TTC549 (cell line): Measurements from ENCODE around the gene CNBD2.
"Not testable (repeated sequence)": the region's sequence is repeated elsewhere in the genome, so short reads cannot be mapped to it uniquely, and the experiment has no call there.

ENCODE experiments used
- FAIRE-seq: peaks from 2 replicates; lab custom pipeline; 2012; peaks lifted over from hg19 to GRCh38; lab: Jason Lieb, UNC

CNBD2 gene

DNA sequence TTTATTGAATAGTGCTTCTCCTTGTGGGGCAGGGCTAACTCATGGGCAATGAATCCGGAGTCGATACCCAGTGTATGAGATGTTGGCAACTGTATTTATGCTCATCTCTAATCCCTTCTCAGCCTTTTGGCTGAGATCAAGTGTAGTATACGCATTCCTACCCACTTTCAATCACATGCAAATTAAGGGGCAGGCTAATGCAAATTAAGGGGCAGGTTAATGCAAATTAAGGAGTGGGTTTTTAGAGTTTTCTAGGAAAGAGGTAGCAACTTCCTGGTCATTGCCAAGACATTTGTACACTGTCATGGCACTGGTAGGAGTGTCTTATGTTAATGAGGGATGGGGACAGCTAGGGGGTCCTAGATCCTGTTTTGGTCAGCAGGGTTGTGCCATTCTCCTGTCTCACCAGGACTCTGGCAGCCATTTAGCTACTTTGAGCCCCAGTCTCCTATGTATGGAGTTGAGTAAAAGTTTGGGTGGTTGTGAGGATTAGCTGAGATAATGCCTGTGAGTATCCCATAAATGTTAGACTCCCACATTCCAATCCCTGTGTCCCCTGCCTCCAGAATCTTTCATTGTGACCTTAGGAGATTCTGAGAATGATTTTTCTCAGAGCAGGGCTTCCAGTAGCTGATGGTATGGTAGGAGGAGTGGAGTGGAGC is at the start of gene CNBD2:
Gene CNBD2, plus strand, starts transcription at position 612 of the 662 bp plus-strand sequence. CDS start 173 bp downstream, outside the sequence.
- FAIRE-seq: no peak

DNA sequence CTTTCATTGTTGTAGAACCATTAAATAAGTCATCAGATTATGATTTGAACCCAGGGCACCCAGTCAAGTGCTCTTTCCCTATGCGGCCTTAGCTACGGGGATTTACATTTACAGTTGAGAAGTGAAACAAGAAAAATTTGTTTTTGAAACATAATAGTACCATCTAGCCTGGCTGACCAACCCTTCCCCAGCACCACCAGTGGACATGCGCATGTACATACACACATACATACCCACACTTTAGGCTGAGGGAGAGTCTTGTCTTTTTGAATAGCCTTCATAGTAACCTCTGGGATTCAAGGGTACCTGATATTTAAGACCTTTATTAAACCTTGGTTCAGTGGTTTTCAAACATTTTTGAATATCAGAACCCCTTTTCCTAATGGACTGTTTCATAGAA is 47.9 kb upstream of the CNBD2 start:
- FAIRE-seq: no peak

DNA sequence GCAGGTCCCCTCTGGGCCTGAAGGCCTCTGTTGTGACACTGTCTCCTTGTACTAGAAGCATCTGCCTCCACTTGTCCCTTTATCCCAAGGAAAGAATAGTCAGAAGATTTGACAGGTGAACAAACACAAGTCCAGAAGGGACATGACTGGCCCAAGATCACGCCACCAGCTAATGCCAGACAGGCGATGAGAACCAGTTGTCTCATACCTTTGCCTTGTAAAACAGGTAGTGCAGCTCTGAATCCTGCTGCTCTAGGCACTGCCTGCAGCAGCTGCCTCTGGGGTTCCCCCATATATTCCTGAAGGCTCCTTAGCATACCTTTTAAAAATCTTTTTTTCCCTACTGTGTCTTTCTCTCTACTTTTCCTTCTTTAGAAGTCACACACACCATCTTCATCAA is 39.1 kb upstream of the CNBD2 start:
- FAIRE-seq: no peak

DNA sequence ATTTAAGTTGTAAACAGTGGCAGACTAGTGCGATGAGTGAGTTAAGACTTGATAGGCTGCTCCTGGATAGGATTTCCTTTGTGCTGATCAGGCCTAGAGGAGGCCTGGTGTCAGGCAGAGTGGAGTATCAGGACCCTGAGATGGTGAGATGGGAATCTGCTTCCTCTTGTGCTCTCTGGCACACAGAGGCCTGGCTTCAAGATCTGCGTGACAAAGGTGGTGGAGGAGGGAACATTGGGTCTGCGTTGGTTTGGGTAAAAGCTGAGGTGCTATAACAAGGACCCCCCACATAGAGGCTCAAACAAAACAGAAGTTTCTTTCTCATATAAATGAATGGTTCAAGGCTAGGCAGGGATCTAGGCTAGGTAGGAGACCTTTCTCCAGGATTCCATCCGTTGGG is 34.3 kb upstream of the CNBD2 start:
- no peak for FAIRE-seq

DNA sequence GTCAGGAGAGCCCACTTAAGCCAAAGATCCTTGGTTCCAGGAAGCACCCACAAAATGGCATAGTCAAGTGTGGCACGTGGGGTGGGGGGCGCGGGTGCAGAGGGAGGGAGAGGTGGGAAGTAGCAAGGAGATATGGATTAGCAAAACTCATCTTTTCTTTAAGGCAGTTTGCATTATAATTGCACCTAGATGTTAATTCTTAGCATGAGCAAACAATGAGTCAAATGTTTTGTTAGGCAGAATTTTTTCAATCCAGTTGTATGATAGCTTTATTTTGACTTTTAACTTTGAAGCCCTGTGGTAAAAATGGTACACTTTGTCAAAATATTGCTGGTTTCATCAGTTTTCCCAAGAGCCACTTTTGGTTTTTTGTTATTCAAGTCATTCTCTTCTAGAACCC is 29.1 kb upstream of the CNBD2 start:
- FAIRE-seq: no peak

DNA sequence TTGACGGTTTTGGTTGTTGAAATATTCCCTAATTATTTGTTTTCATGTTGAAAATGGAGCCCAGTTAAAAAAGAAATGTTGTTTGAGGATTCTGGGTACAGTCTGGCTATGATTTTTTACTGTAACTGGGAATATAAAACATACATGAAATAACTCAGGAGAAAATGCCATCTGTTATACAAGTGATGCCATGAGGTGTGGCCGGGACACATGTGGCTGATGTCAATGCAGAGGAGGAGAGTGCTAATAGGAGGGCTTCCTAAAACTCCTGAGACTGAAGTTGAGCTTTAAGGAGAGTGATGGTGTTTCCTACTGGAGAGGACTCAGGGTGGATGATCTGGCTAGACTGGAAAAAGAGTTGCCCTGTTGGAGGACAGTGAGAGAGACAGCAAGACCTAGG is 26.8 kb upstream of the CNBD2 start:
- FAIRE-seq: no peak

DNA sequence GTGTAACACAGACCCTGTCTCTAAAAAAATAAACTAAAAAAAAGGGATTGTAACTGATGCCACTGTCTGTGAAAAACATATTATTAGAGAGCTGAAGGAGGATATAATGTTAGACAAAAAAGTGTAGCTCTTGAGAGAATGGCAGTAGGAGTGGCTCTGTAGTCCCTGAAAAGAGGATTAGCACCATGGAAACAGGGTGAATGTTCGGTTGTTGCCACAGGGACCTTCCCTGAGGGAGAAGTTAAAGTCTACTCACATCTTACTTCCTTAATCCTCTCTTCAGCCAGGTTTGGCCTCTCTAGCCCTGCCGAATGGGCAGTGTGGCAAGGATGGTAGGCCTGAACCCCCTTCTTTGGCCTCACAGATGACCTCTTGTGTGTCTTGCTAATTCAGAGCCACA is 26.1 kb upstream of the CNBD2 start:
- no peak for FAIRE-seq

DNA sequence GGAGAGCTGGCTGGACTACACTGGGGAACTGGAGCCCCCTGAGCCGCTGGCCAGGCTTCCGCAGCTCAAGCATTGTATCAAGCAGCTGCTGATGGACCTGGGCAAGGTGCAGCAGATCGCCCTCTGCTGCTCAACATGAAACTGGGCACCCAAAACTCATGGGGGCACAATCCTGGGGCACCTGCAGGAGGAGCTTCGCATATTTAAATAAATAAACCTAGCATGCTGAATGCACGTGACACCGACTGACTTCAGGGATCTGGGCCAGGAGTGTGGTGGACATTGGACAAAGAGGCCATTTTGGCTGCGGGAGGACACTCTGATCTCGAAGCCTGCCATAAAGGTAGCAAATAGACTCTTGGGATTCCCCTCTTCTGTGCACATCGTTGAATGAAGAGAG is 20.9 kb upstream of the CNBD2 start:
- no peak for FAIRE-seq

DNA sequence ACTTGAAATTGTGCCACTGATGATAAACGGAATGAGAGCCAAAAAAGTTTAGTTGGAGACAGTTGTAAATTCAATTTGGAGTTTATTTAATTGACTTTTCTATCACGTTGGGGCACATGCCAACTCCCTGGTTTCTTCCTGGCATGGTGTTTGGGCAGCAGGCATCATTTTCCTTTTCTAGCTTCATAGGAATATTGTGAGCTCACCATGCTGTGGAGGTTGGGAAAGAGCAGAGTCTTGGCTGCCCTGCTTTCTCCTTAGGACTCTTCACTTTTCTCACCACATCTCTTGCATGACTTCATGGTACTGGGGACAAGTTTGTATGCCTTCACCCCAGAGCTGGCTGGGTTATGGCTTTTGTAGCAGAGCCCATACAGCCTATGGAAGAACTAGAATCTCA is 20.5 kb upstream of the CNBD2 start:
- FAIRE-seq: no peak

DNA sequence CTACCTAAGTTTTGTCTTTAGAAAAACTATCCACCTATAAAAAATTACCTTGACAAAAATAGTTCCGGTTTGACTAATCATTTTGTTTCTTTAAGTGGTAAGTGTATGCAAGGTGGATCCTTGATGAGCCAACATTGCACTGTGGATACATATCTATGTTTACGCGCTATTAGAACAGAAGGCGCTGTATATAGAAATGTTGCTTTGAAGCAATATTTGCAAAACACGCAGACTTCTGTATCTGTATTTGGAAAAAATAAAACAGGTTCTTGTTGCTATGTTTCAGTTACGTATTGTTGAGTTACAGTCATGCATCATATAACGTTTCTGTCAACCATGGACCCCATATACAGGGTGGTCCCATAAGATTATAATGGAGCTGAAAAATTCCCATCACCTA is 18.3 kb upstream of the CNBD2 start:
- no peak for FAIRE-seq

DNA sequence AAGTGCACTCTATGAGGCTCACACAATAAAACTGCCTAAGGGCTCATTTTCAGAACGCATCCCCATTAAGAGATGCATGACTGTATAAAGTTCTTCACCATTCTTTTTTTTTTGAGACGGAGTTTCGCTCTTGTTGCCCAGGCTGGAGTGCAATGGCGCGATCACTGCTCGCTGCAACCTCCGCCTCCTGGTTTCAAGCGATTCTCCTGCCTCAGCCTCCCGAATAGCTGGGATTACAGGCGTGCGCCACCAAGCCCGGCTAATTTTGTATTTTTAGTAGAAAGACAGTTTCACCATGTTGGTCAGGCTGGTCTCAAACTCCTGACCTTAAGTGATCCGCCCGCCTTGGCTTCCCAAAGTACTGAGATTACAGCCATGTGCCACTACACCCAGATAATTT is 16.3 kb upstream of the CNBD2 start:
- FAIRE-seq: not testable (repeated sequence)

DNA sequence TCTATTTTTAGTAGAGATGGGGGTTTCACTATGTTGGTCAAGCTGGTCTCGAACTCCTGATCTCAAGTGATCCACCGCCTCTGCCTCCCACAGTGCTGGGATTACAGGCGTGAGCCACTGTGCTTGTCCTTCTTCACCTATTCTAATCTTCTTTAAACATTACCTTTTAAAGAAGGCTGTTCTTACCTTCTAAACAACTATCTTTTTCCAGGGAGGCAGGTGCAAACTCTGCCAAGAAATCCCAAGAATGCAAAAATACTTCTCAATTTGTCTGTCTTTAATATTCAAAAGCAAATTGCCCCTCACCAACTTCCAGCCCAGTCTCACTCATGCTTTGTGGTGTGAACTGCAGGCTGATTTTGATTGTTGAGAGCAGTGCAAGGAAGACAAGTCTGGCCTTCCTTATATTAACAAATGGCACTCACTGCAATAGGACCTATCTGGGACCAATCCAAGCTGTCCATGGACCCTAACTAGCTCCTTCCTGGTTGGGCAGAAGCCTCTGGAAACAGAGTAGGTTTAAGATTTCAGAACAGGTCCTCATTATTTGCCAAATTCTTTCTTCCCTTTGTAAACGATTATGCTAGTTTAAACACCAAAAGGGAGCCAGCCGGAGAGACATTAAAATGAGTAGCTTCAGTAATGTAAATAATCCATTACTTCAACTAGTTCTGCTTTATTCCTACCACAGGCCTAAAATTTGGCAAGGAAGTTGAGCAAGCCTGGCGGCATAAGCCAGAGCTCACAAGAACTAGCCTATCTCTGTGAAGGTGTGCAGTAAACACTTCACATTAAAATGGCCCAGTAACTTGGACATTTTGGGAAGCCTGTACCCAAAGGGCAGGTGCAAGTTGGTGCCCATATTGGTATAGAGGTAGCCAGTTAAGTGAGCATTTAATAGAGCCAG is 15.7 kb upstream of the CNBD2 start:
- no peak for FAIRE-seq

DNA sequence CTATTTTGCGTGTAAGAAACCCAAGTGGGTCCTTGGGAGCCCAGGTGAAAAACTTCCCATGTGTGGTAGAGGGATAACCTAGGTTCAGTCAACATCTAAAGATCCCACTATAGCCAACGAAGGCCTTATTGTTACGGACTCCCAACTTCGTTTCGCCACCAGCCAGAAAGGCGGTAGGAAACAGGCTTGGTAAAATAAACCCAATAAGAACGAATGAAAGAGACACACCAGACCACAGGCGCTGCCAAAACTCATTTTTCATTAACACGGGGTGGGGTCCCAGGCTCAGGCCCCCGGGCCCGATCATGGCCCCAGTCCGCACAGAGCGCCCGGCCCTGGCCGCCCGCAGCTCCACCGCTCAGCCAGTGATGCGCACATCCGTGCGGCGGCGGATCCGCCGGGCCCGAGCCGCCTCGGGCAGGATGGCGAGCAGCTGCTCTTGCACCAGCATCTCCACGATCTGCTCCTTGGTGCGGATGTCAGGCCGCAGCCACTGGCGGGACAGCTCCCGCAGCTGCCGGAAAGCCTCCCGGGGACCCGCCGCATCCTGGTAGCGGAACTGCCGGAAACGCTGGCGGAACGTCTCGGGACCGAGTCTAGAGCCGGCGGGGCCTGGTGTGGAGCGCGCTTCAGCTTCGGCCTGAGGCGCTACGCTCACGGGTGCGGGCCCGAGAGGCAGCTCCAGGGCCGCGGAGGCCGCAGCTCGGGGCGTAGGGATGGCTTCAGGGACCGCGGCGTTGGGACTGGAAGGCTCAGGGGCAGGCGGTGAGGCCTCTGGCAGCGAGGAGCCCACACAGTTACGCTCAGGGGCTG is 14.8 kb upstream of the CNBD2 start:
- no peak for FAIRE-seq

DNA sequence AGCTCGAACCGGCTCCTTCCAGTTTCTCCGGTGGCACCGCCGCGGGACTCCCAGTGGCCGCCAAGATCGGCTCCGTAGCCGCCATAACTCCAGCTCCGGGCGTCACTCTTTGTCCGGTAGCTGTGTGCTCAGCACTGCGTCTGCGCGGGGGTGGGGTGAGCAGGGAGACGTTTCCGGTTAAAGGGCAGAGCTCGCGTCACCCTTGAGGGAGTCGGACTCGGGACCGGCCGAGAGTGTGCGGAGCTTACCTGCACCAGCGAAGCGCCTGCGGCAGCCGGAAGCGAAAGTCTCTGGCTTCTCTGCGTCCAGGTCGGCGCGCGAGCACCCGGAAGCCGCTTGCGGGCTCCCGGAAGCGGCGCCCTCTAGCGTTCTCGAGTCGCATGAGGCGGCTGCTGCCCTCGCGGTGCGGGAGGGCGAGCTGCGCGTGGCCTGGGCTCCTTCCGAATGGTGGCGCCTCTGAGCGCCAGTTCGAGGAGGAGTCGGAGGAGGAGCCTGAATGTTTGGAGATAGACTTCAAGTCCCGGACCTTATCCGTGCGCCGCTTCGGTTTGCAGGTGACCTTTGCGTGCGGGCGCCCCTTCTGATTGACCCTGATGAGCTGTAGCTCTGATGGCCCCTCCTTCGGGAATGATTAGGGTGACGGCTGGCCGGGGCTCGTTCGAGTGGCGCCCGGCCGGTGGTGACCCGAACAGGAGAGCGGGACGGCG is 14.0 kb upstream of the CNBD2 start, which contains the start of gene SCAND1:
Gene SCAND1, minus strand, starts transcription at position 303 of the 707 bp plus-strand sequence. Its CDS starts 218 bp downstream, at position 85.
- FAIRE-seq: peak; percentile 17

DNA sequence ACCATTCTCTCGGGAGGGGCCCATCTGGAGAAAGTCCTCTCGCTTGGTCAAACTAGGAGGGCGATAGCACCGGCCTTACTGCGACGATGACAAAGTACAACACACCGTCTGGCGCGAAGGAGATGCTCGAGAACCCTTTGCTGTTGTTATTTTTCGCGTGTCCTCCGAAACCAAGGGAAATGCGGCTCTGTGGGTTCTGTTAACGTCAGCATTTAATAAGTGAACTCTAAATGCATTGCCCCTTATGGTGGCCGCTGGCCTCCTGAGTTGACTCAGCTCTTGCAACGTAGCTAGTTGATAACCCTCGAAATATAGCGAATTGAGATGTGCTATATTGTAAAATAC is 13.5 kb upstream of the CNBD2 start:
- FAIRE-seq: no peak

DNA sequence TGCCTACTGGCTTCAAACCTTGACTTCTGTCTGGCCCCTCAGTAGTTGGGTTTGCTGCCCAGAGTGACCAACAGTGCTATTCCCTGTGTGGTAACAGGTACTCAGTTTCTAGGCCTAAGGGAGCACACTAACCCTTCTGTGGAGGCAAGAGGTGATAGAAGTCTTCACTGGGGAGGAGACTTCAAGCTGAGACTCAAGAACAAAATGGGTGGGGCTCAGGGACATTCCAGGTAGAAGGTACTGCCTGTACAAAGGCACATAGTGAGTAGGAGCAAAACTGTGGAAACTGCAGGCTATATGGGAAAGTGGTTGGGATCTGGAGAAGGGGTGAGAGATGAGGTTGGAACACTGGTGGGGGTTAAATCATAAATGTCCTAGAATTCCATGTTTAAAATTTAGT is 11.8 kb upstream of the CNBD2 start:
- FAIRE-seq: no peak

DNA sequence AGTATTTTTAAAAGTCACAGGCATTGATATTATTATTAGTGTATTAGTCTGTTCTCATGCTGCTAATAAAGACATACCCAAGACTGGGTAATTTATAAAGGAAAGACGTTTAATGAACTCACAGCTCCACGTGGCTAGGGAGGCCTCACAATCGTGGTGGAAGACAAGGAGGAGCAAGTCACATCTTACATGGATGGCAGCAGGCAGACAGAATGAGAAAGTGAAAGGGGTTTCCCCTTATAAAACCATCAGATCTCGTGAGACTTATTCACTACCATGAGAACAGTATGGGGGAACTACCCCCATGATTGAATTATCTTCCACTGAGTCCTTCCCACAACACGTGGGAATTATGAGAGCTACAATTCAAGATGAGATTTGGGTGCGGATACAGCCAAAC is 9.1 kb upstream of the CNBD2 start:
- not testable (repeated sequence) for FAIRE-seq

DNA sequence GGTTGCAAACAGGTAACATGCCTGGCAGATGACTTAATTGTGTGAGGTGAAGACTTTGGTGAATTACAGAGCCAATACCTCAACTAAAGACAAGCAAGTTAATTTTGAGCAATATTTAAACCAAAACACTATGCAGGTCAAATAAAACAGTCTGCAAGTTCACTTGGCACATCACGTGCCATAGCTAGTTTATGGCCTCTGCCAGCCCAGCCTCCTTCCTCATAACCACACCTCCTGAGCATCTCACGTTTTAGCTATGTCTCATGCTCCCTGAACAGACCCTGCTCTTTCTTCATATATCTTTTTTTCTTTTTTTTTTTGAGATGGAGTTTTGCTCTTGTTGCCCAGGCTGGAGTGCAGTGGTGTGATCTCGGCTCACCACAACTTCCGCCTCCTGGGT is 4.5 kb upstream of the CNBD2 start:
- no peak for FAIRE-seq

DNA sequence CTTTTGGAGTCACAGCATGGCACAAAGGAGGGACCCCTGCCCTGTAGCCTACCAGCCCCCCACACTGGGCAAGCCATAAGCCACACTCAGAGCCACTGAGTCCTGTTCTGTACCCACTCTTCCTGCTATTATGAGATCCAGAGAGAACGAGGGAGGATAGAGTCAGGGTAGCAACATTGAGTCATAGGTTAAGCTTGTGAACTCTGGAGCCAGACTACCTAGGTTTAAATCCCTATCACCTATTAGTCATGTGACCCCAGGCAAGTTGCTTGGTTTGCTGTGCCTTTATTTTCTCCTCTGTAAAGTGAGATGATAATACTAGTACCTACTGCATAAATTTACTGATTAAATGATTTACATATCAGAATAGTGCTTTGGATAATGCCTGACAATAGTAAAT is 540 bp downstream of the CNBD2 start:
- FAIRE-seq: no peak

DNA sequence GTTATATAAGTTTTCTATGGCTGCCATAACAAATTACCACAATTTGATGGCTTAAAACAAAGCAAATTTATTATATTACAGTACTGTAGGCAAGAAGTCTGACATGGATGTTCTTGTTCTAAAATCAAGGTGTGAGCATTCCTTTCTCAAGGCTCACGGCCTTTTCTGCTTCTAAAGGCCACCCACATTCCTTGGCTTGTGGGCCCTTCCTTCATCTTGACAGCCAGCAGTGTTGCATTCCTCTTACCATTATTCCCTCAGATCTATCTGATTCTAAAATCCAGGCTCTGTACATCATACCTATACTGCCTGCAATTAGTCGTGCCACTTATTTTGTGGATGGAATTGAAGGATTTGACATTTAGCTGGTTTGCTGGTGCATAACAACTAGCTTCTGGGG is 3.6 kb downstream of the CNBD2 start:
- FAIRE-seq: no peak

DNA sequence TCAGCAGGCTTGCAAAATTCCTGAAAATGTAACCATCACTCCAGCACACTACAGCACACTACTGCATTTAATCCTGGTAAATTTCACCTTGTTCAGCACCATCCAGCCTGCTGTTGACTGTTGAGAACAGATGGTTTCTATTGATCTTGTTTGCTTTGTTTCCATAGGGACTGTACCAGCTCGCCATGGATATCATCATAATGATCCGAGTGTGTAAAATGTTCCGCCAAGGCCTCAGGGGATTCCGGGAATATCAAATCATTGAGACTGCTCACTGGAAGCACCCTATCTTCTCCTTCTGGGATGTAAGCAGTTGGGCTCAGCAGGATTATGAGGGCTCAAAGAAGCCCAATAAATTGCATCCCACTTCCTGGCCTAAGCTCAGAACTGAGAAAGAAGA is 4.1 kb downstream of the CNBD2 start:
- no peak for FAIRE-seq

DNA sequence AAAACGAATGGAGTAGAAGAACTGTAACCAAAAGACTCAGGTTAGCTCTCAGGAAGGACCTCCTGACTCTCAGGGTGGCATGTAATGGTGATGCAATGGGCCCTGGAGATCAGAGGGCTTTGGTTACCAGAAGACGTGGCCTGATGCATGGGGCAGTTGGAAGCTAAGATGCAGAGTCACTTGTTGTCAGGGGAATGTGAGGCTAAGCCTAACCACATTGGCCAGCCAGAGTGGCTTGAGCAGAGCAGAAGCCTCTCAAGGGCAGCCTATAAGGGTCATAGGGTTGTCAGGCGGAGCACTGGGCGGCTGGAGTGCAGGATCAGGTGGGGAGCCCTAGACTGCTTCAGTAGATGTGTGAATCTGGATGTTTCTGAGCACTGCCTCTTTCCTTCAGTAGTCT is 5.9 kb downstream of the CNBD2 start:
- FAIRE-seq: no peak
